MM.1S (cell line): ENCODE results near the gene NUP188.

Experiments
- CTCF ChIP-seq: fragments of 300-600 bp; sonication (generic); IDR thresholded peaks from 2 replicates; pipeline ENCODE4 v1.5.1; 2016; ENCODE audit warnings: antibody characterized with exemption, low read length, mixed read lengths
- EZH2 ChIP-seq: fragments of 300-600 bp; sonication (generic); optimal IDR thresholded peaks from 2 replicates; pipeline ENCODE3; 2017; ENCODE audit warnings: low read depth, mild to moderate bottlenecking, antibody characterized with exemption, low read length, mixed read lengths

DNA sequence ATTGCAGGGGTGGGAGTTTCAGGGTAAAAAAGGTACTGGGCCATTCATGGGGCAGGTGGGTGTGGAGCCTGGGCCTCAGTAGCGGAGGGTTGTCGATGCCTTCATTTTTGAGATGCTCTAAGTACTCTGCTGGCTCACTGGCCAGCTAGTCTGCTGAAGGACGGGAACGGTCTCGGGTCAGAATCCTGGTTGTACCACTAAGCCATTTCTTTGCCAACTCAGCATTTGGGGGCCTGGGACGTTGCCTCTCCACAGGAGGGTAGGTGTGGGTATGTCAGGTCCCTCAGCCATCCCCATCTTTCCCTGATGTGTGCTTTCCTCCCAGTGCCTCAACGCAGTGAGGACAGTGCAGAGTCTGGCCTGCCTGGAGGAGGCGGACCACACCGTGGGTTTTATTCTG lies 55.5 kb downstream of the NUP188 start:
- TF ChIP-seq CTCF (no peak), EZH2 (no peak)
